ENCODE measurements around the gene NDUFS7.

NDUFS7 gene

DNA sequence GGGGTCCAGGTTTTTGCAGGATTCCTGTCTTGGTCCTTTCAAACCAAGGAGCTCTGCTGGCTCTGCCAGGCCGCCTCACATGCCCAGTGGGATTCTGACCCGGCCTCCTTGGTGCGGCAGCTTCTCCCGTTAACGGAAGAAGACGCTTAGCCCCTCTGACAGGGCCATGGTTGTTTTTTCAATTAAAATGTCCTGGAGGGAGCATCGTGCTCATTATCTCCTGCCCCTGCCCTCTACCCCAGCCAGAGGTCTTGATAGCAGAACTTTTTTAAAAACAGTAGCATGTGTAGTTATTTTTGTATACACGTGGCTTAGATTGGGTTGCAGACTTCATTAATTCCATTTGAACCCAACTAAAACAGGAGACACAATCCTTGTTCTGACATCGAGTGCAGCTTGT lies 43.0 kb downstream of the NDUFS7 start:
- DNase-seq (ENCODE audit: low read depth): no peak
- TF ChIP-seq, protein P1, sequence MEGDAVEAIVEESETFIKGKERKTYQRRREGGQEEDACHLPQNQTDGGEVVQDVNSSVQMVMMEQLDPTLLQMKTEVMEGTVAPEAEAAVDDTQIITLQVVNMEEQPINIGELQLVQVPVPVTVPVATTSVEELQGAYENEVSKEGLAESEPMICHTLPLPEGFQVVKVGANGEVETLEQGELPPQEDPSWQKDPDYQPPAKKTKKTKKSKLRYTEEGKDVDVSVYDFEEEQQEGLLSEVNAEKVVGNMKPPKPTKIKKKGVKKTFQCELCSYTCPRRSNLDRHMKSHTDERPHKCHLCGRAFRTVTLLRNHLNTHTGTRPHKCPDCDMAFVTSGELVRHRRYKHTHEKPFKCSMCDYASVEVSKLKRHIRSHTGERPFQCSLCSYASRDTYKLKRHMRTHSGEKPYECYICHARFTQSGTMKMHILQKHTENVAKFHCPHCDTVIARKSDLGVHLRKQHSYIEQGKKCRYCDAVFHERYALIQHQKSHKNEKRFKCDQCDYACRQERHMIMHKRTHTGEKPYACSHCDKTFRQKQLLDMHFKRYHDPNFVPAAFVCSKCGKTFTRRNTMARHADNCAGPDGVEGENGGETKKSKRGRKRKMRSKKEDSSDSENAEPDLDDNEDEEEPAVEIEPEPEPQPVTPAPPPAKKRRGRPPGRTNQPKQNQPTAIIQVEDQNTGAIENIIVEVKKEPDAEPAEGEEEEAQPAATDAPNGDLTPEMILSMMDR (IDR thresholded peaks at IDR 0.05; ENCODE audit: control insufficient read depth, insufficient read depth, low read depth, low read length, missing control alignments): no peak
- H3K4me3 ChIP-seq (ENCODE audit: control insufficient read depth, low read depth, low read length): no peak overlapping the region

DNA sequence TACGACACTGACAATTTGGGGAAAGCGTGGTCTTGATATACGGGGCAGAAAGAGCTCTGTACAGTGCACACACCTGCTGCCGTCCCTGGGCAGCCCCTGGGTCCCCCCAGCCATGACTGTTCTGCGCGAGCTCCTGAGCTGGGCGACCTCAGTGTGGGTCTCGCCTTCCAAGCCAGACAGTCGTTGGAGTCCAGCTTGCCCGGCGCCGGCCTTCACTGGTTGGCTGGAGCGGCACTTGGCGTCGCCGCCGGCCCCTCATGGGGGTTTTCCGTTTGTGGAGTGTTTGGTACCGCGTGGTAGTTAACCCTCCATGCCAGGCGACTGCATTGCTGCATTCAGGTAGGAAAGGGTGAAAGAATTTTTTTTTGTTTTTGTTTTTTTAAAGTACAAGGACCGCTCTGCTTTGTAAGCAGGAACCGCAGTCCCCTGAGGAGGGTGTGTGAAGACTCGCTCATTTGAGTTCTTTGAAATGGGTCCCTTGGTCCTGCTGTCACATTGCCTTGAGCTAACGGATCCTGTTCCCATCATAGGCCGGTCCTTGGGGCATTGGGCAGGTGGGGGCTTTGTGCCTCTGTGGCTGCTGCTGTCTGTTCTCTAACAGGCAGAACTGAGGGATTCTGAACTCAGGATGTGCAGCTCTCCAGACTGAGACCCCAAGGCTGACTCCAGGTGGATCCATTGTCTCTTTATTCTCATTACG lies 43.7 kb downstream of the NDUFS7 start:
- DNase-seq (ENCODE audit: low read depth): no peak
- no peak overlapping the region for H3K4me3 ChIP-seq (ENCODE audit: control insufficient read depth, low read depth, low read length)

DNA sequence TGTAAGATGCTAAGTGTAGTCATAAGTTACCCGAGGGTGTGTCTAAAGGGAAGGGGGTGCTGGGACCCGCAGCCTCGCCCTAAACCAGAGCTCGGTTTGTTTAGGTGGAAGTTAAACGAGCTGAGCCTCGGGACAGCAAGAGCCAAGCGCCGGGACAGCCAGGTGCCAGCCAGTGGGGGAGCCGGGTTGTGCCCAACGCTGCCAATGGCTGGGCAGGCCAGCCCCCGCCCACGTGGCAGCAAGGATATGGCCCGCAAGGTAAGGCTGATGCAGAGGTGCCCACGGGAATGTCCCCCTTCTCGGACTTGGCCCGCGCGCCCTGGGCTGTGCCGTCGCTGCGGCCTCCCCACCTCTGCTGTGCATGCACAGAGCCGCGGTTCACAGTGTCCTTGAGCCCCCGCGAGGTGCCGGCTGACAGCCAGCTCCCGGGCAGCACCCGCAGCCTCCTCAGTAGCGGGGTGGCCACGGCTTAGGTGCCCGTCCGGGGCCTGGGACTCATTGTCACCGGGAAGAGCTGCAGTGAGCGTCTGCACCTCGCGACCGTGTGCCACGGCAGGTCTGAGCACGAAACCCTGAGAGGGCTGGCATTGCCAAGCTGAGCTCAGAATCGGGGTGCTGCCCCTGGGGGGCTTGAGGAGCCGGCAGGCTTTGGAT lies 45.2 kb downstream of the NDUFS7 start:
- no peak for DNase-seq (ENCODE audit: low read depth)
- TF ChIP-seq, protein P1 (IDR thresholded peaks at IDR 0.05; ENCODE audit: control insufficient read depth, insufficient read depth, low read depth, low read length, missing control alignments): no peak
- H3K4me3 ChIP-seq (ENCODE audit: control insufficient read depth, low read depth, low read length): no peak overlapping the region

More for the DNA sequence above, 43.7 kb downstream of the NDUFS7 start:
- TF ChIP-seq, protein P1 (IDR thresholded peaks at IDR 0.05; ENCODE audit: control insufficient read depth, insufficient read depth, low read depth, low read length, missing control alignments): no peak

DNA sequence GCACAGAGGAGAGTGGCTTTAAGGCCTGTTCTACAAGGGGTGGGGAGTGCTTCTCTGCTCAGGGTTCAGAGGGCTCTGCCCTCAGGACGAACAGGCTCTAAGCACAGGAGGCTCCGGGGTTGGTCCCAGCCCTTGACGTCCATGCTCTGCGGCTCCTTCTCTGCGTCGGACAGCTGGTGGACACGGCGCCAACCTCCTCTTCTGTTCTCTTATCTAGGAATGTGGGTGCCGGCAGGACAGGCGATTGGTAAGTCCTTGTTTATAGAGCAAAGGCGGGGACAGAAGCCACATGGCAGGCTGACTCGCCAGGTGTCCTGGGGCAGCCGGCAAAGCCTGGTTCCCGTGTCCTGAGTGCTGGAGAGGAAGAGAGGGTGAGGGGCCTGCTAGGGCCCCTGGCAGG lies 46.0 kb downstream of the NDUFS7 start:
- TF ChIP-seq, protein P1 (IDR thresholded peaks at IDR 0.05; ENCODE audit: control insufficient read depth, insufficient read depth, low read depth, low read length, missing control alignments): no peak
- H3K4me3 ChIP-seq (ENCODE audit: control insufficient read depth, low read depth, low read length): no peak overlapping the region
- DNase-seq (ENCODE audit: low read depth): no peak

DNA sequence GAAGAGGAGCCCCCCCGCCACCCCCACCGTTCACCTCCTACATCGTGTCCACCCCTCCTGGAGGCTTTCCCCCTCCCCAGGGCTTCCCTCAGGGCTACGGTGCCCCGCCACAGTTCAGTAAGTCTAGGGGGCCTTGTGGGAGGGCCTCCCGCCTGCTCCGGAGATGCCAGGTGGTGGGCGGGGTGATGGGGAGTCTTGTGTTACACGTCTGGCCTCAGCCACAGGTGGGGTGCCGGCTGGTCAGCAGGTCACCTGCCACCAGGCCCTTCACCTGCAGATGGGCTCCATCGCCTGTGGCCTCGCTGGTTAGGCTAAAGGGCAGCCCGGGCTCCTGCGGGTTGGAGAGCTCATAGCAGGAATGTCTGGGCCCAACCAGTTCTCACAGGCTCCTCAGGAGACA lies 46.5 kb downstream of the NDUFS7 start:
- H3K4me3 ChIP-seq (ENCODE audit: control insufficient read depth, low read depth, low read length): no peak overlapping the region
- TF ChIP-seq, protein P1 (IDR thresholded peaks at IDR 0.05; ENCODE audit: control insufficient read depth, insufficient read depth, low read depth, low read length, missing control alignments): no peak
- DNase-seq (ENCODE audit: low read depth): no peak

DNA sequence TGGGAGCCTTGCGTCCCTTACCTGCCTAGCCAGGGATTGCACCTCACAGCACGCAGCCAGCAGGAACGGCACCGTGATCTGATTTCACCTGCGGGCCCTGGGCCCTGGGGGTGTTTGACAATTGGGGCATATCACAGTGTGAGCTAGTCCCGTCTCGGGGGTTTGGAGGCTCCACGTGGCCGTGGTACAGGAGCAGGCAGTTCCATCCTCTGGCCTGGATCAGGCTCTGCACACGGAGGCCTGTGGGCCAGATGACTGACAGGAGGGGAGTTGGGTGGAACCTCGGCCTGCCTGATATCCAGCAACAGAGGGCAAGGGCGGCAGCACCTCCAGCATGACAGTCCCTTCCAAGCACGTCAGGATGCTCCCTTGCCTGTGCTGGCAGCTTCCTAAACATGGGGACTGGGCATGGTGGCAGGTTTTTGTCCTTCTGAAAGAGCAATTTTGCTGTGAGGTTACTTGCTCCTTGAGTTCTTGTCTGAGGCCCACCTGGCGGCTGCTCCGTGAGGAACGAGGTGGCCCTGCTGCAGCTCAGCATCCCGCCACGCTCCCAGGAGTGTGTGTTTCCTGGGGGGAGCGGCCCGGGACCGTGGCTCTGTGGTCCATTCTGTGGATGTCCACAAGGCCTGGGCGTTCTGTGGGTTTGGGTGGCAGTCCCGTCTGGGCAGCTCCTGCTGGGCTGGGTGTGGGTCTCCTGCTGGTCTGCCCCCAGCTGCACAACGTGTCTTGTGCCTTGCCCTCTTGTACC lies 48.2 kb downstream of the NDUFS7 start:
- TF ChIP-seq, protein P1 (IDR thresholded peaks at IDR 0.05; ENCODE audit: control insufficient read depth, insufficient read depth, low read depth, low read length, missing control alignments): no peak
- DNase-seq (ENCODE audit: low read depth): no peak
- no peak overlapping the region for H3K4me3 ChIP-seq (ENCODE audit: control insufficient read depth, low read depth, low read length)

Measured in AG09309 (cell line).